Osteocyte (in vitro differentiated cells): Measurements from ENCODE around the gene PLAAT3. TPM values are rescaled to one million over a fixed set of nuclear protein-coding genes. Genes with fewer than 3 reads are reported as not detected.

ENCODE experiments used
- total RNA-seq: library from RNA; stranded (reverse); gene quantifications from 2 replicates; pipeline ENCODE4 v1.2.1, GENCODE V29; 2021

Gene PLAAT3
- total RNA-seq, 1 donor from 2014 or later, result 20.0 TPM

Other genes with a start within 250 kb of the PLAAT3 start
- gene SLC22A9, start 244.6 kb downstream of the PLAAT3 start, total RNA-seq, result not detected in 2 replicates
- gene PLAAT5, start 123.3 kb downstream of the PLAAT3 start, total RNA-seq, result not detected in 2 replicates
- gene LGALS12, start 108.3 kb downstream of the PLAAT3 start, total RNA-seq, result not detected in 2 replicates
- gene PLAAT4, start 77.6 kb downstream of the PLAAT3 start, total RNA-seq, result 7.3 and 8.5 TPM in 2 replicates
- gene PLAAT2, start 51.1 kb downstream of the PLAAT3 start, total RNA-seq, result not detected in 2 replicates
- gene ATL3, start 56.9 kb upstream of the PLAAT3 start, total RNA-seq, result 96.9 and 107 TPM in 2 replicates
- 109 and 117 TPM in 2 replicates for gene RTN3, start 67.1 kb upstream of the PLAAT3 start, total RNA-seq
- gene ZFTA, start 154.3 kb upstream of the PLAAT3 start, total RNA-seq, result 32.1 and 34.3 TPM in 2 replicates
- 32.1 and 33.5 TPM in 2 replicates for gene SPINDOC, start 199.0 kb upstream of the PLAAT3 start, total RNA-seq
- gene MARK2, start 224.7 kb upstream of the PLAAT3 start, total RNA-seq, result 31.8 and 33.4 TPM in 2 replicates